ENCODE results near the gene MYL12A.

DNA sequence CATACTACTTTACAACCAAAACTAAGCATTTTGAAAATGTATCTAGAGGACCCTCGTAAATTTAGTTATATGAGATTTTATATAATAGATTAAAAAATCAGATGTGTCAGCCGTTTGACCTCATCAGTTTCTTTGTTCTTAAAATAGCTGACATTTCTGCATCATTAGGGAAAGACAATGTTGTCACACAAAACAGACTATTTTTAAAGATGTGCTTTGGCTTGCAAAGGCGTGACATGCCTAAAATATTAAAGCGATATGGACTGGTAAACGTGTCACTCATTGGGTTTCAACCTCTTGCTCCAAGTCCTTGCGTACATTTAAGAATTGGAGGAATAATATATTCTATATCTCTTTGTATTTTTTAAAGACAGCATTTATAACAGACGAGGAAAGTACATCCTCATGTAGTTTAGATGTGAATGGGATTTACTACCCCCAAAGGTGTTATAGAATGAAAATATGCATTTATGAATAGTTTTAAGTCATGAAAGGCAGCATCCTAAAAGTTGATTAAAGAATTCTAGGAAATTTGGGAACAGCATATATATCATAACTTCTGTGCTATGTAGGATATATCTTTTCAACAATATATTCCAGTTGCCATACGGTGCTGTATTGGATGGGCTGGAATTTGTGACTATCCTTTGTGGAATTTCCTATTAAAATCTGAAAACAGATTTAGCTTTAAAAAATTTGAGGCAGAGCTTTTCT, 3.8 kb downstream of the MYL12A start:
- TF ChIP-seq MAX (IDR thresholded peaks at IDR 0.05; ENCODE audit: low read depth, low read length) (no peak), CTCF (IDR thresholded peaks at IDR 0.05; ENCODE audit: low read depth, low read length) (no peak), MYC (IDR thresholded peaks at IDR 0.05; ENCODE audit: low read depth, low read length) (no peak), POLR2A (IDR thresholded peaks at IDR 0.05; ENCODE audit: extremely low read depth, insufficient read length) (no peak)

Data from NB4 (cell line).